ENCODE results near the gene XRCC4.

Gene XRCC4

GRCh38 chr5:83401122-83401731 lies 323.9 kb downstream of the XRCC4 start:
- no peak for DNase-seq (ENCODE audit: low spot score)
- H3K27ac Mint-ChIP-seq = no peak overlapping the region
- no peaks in the 10 kb centered on the region for H3K4me1 Mint-ChIP-seq (ENCODE audit: low read depth)
- no peaks in the 10 kb centered on the region for H3K9me3 Mint-ChIP-seq
- no peak overlapping the region for H3K4me3 Mint-ChIP-seq
- no peaks in the 10 kb centered on the region for H3K27me3 Mint-ChIP-seq (ENCODE audit: low read depth)
- no peaks in the 10 kb centered on the region for H3K36me3 Mint-ChIP-seq (ENCODE audit: low read depth)

- no peaks in the 10 kb centered on the region for H3K9me3 Mint-ChIP-seq
- no peak overlapping the region for H3K27ac Mint-ChIP-seq
- H3K4me1 Mint-ChIP-seq (ENCODE audit: low read depth) = no peaks in the 10 kb centered on the region
- no peaks in the 10 kb centered on the region for H3K36me3 Mint-ChIP-seq (ENCODE audit: low read depth)
- no peaks in the 10 kb centered on the region for H3K27me3 Mint-ChIP-seq (ENCODE audit: low read depth)
- H3K4me3 Mint-ChIP-seq = no peak overlapping the region
- no peak for DNase-seq (ENCODE audit: low spot score)
Observed at GRCh38 chr5:83401775-83402174, 324.4 kb downstream of the XRCC4 start.

All from T-helper 2 cell treated with Interferon-gamma antibody and Interleukin-4, amounts not matched to agents 5 μg/mL and 100 μg/mL, for 36 hours (primary cell).